GM23338 (cell line): ENCODE measurements around the gene FBRSL1.

Experiments used
- CREB1 ChIP-seq: fragments of 250-450 bp; sonication (Bioruptor Pico); IDR thresholded peaks from 2 replicates; pipeline ENCODE4 v1.5.0; 2020; ENCODE audit warnings: low read depth, mild to moderate bottlenecking, moderate library complexity
- CTCF ChIP-seq, 2 experiments: fragments of 200-600 bp in 1 of 2; sonication (generic) in 1 of 2; conservative IDR thresholded peaks; 2 replicates each; pipeline versions ENCODE4 v1.5.1 to v1.6.1; 2016 to 2017; ENCODE audit warnings: antibody characterized with exemption in 2 of 2, low read depth in 2 of 2, mild to moderate bottlenecking in 2 of 2, moderate library complexity in 1 of 2
- ETS1 ChIP-seq: IDR thresholded peaks from 2 replicates; pipeline ENCODE4 v1.6.1; 2016; ENCODE audit warnings: antibody characterized with exemption
- EZH2 ChIP-seq: fragments of 200-600 bp; sonication (generic); IDR thresholded peaks from one replicate; pipeline ENCODE4 v1.8.0; 2017; ENCODE audit warnings: antibody characterized with exemption, mild to moderate bottlenecking, low read depth; ENCODE audit not compliant: unreplicated experiment
- EZH2phosphoT487 ChIP-seq: fragments of 200-600 bp; sonication (generic); IDR thresholded peaks from one replicate; pipeline ENCODE4 v1.8.1; 2018; ENCODE audit warnings: antibody characterized with exemption; ENCODE audit not compliant: unreplicated experiment
- JUNB ChIP-seq: IDR thresholded peaks from one replicate; pipeline ENCODE4 v1.6.1; 2016; ENCODE audit warnings: antibody characterized with exemption; ENCODE audit not compliant: unreplicated experiment
- POLR2AphosphoS5 ChIP-seq: IDR thresholded peaks from 2 replicates; pipeline ENCODE4 v1.6.1; 2016; ENCODE audit warnings: antibody characterized with exemption, low read depth
- REST ChIP-seq: IDR thresholded peaks from one replicate; pipeline ENCODE4 v1.6.1; 2018; ENCODE audit warnings: antibody characterized with exemption; ENCODE audit not compliant: unreplicated experiment
- STAT1 ChIP-seq: IDR thresholded peaks from one replicate; pipeline ENCODE4 v1.6.1; 2016; ENCODE audit warnings: antibody characterized with exemption; ENCODE audit not compliant: unreplicated experiment
- ZNF331 ChIP-seq: fragments of 250-450 bp; sonication (Bioruptor Pico); IDR thresholded peaks from 2 replicates; pipeline ENCODE4 v1.5.0; 2020; ENCODE audit warnings: low read depth, mild to moderate bottlenecking, moderate library complexity

GRCh38 chr12:132522592-132523380 is 32.8 kb downstream of the FBRSL1 start:
- no peak for TF ChIP-seq REST
- TF ChIP-seq CTCF (conservative IDR thresholded peaks at IDR 0.05; ENCODE audit: low read depth in 2 of 2), result no peak
- TF ChIP-seq POLR2AphosphoS5, result no peak
- TF ChIP-seq EZH2, result no peak
- no peak for TF ChIP-seq JUNB
- TF ChIP-seq STAT1, result no peak
- TF ChIP-seq EZH2phosphoT487, result no peak
- TF ChIP-seq ZNF331 (CRISPR knock-in tag), result no peak
- no peak for TF ChIP-seq CREB1 (CRISPR knock-in tag)
- TF ChIP-seq ETS1, result no peak
